ENCODE data around the gene ISG15.

- no peak for TF ChIP-seq POLR2A (IDR thresholded peaks at IDR 0.05)
- TF ChIP-seq CTCF (IDR thresholded peaks at IDR 0.05), result no peak
Measured at GRCh38 chr1:1023700-1024099, 10.4 kb downstream of the ISG15 start.
